WTC11 (cell line): ENCODE results near the gene ESYT3. TPM values are rescaled to one million over a fixed set of nuclear protein-coding genes. Genes with fewer than 3 reads are reported as not detected.

Experiments used
- ATAC-seq: fragments of 200-7000 bp; cut with Tn5 transposase; 2 replicates; pipeline ENCODE4 v1.10.0; 2021; ENCODE audit warnings: mild to moderate bottlenecking, moderate library complexity
- CTCF ChIA-PET: fragments of 300-600 bp; sonication (Branson Sonifier 250); formaldehyde crosslinking; loops from one replicate; lab custom pipeline; 2021; ENCODE audit warnings: antibody characterized with exemption; lab: Charles Lee
- POLR2A ChIA-PET: fragments of 350-600 bp; sonication (Branson Sonifier 250); formaldehyde crosslinking; loops from one replicate; lab custom pipeline; 2021; ENCODE audit warnings: antibody characterized with exemption; lab: Charles Lee
- DNase-seq: peaks from one replicate; pipeline ENCODE4 v3.0.0; 2021; ENCODE audit warnings: low spot score
- H3K27ac Mint-ChIP-seq: 2 replicates; pipeline ENCODE4 v1.8.0; 2021; ENCODE audit warnings: mixed read lengths
- H3K27me3 Mint-ChIP-seq: 2 replicates; pipeline ENCODE4 v1.8.0; 2021; ENCODE audit warnings: low read depth, mild to moderate bottlenecking, moderate library complexity, mixed read lengths
- H3K36me3 Mint-ChIP-seq: 2 replicates; pipeline ENCODE4 v1.8.0; 2021; ENCODE audit warnings: mixed read lengths
- H3K4me1 Mint-ChIP-seq: 2 replicates; pipeline ENCODE4 v1.8.0; 2022; ENCODE audit warnings: mixed read lengths
- H3K4me3 Mint-ChIP-seq: 2 replicates; pipeline ENCODE4 v1.8.0; 2021; ENCODE audit warnings: mild to moderate bottlenecking, moderate library complexity, mixed read lengths
- H3K9me3 Mint-ChIP-seq: 2 replicates; pipeline ENCODE4 v1.8.0; 2021; ENCODE audit warnings: mixed read lengths
- AFF4 ChIP-seq: sonication (generic); formaldehyde crosslinking; IDR thresholded peaks from 2 replicates; pipeline ENCODE4 v1.8.1; 2023; ENCODE audit warnings: mild to moderate bottlenecking, missing genetic modification reagents, borderline replicate concordance
- CDX4 ChIP-seq: fragments of 250-450 bp; sonication (Bioruptor Pico); IDR thresholded peaks from 2 replicates; pipeline ENCODE4 v1.9.0; 2021; ENCODE audit warnings: moderate library complexity, mild to moderate bottlenecking, inconsistent platforms, borderline replicate concordance
- FOXK1 ChIP-seq: sonication (generic); formaldehyde crosslinking; IDR thresholded peaks from 2 replicates; pipeline ENCODE4 v1.8.0; 2022; ENCODE audit warnings: mild to moderate bottlenecking, moderate library complexity, missing genetic modification reagents
- FOXP4 ChIP-seq: sonication (generic); formaldehyde crosslinking; IDR thresholded peaks from 2 replicates; pipeline ENCODE4 v1.8.0; 2022; ENCODE audit warnings: mild to moderate bottlenecking, missing genetic modification reagents
- HMGXB4 ChIP-seq: sonication (generic); formaldehyde crosslinking; IDR thresholded peaks from 2 replicates; pipeline ENCODE4 v1.8.1; 2023; ENCODE audit warnings: mild to moderate bottlenecking, moderate library complexity, missing genetic modification reagents
- JUN ChIP-seq: sonication (generic); formaldehyde crosslinking; IDR thresholded peaks from 2 replicates; pipeline ENCODE4 v1.8.0; 2023; ENCODE audit warnings: mild to moderate bottlenecking, missing genetic modification reagents
- MLX ChIP-seq: sonication (generic); formaldehyde crosslinking; IDR thresholded peaks from 2 replicates; pipeline ENCODE4 v1.8.1; 2023; ENCODE audit warnings: mild to moderate bottlenecking, missing genetic modification reagents, moderate library complexity
- NR3C1 ChIP-seq: sonication (generic); formaldehyde crosslinking; conservative IDR thresholded peaks from 2 replicates; pipeline ENCODE4 v1.8.1; 2023; ENCODE audit warnings: low read depth, mild to moderate bottlenecking, missing genetic modification reagents
- PREB ChIP-seq: sonication (generic); formaldehyde crosslinking; IDR thresholded peaks from 2 replicates; pipeline ENCODE4 v1.8.1; 2022; ENCODE audit warnings: mild to moderate bottlenecking, missing genetic modification reagents, moderate library complexity, borderline replicate concordance
- TCF7 ChIP-seq: sonication (generic); formaldehyde crosslinking; IDR thresholded peaks from 2 replicates; pipeline ENCODE4 v1.8.0; 2022; ENCODE audit warnings: mild to moderate bottlenecking, low read depth, missing genetic modification reagents, moderate library complexity
- TEAD1 ChIP-seq: sonication (generic); formaldehyde crosslinking; IDR thresholded peaks from 2 replicates; pipeline ENCODE4 v1.8.0; 2022; ENCODE audit warnings: mild to moderate bottlenecking, missing genetic modification reagents
- USF1 ChIP-seq: sonication (generic); formaldehyde crosslinking; IDR thresholded peaks from 2 replicates; pipeline ENCODE4 v1.8.0; 2022; ENCODE audit warnings: mild to moderate bottlenecking, missing genetic modification reagents
- total RNA-seq: library from RNA; stranded (reverse); gene quantifications from 3 replicates; pipeline ENCODE4 v1.2.3, GENCODE V29; 2021

Gene ESYT3
- total RNA-seq, 1 experiment from 2014 or later: 6.4 TPM

GRCh38 chr3:138397983-138398382 lies 36.4 kb upstream of the ESYT3 start (continued):
- TF ChIP-seq HMGXB4 (CRISPR knock-in tag) (no peak), NR3C1 (CRISPR knock-in tag) (no peak)
- TF ChIP-seq, all 79 proteins: peak for 0

GRCh38 chr3:138398791-138399575 lies 35.4 kb upstream of the ESYT3 start:
- H3K9me3 Mint-ChIP-seq: no peaks in the 10 kb centered on the region; the same call in 1 of the 2 replicates
- H3K36me3 Mint-ChIP-seq: peaks cover under 1% of the 10 kb centered on the region
- DNase-seq: no peak
- no peak overlapping the region for H3K4me3 Mint-ChIP-seq
- TF ChIP-seq AFF4 (CRISPR knock-in tag) (no peak), USF1 (CRISPR knock-in tag) (no peak), FOXK1 (CRISPR knock-in tag) (no peak), HMGXB4 (CRISPR knock-in tag) (no peak), CDX4 (no peak), PREB (CRISPR knock-in tag) (no peak), TEAD1 (CRISPR knock-in tag) (no peak)
- ChIA-PET CTCF (interaction anchor here (4.6 kb wide), 1 partner anchor 19 kb away, joined by 33 read pairs; no protein-coding TSS in a partner anchor), POLR2A (no interaction called here)
- no peak overlapping the region for H3K27ac Mint-ChIP-seq
- no peaks in the 10 kb centered on the region for H3K27me3 Mint-ChIP-seq
- H3K4me1 Mint-ChIP-seq: peaks cover 40% of the 10 kb centered on the region
- no peak for ATAC-seq

- Mint-ChIP-seq H3K9me3 (peaks cover under 1% of the 10 kb centered on the region; the same call in 1 of the 2 replicates), H3K27ac (no peak overlapping the region), H3K27me3 (no peaks in the 10 kb centered on the region), H3K4me3 (no peak overlapping the region), H3K4me1 (peaks cover 40% of the 10 kb centered on the region), H3K36me3 (peaks cover 9% of the 10 kb centered on the region)
- ChIA-PET CTCF (interaction anchor here (4.6 kb wide), 1 partner anchor 18 kb away, joined by 33 read pairs; no protein-coding TSS in a partner anchor), POLR2A (no interaction called here)
- DNase-seq (no peak), ATAC-seq (no peak)
- TF ChIP-seq JUN (CRISPR knock-in tag): no peak
- no peak for TF ChIP-seq FOXP4 (CRISPR knock-in tag)
- no peak for TF ChIP-seq MLX (CRISPR knock-in tag)
- no peak for TF ChIP-seq TCF7 (CRISPR knock-in tag)
- no peak for TF ChIP-seq FOXK1 (CRISPR knock-in tag)
Observed at GRCh38 chr3:138399766-138400165, 34.6 kb upstream of the ESYT3 start.
